ENCODE measurements around the gene SLCO3A1.

- TF ChIP-seq, protein P1, sequence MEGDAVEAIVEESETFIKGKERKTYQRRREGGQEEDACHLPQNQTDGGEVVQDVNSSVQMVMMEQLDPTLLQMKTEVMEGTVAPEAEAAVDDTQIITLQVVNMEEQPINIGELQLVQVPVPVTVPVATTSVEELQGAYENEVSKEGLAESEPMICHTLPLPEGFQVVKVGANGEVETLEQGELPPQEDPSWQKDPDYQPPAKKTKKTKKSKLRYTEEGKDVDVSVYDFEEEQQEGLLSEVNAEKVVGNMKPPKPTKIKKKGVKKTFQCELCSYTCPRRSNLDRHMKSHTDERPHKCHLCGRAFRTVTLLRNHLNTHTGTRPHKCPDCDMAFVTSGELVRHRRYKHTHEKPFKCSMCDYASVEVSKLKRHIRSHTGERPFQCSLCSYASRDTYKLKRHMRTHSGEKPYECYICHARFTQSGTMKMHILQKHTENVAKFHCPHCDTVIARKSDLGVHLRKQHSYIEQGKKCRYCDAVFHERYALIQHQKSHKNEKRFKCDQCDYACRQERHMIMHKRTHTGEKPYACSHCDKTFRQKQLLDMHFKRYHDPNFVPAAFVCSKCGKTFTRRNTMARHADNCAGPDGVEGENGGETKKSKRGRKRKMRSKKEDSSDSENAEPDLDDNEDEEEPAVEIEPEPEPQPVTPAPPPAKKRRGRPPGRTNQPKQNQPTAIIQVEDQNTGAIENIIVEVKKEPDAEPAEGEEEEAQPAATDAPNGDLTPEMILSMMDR (IDR thresholded peaks at IDR 0.05; ENCODE audit: control extremely low read depth in 1 of 3, insufficient read depth in 1 of 3, low read depth in 1 of 3, low read length in 3 of 3) = no peak
- no peak for TF ChIP-seq TAF1 (IDR thresholded peaks at IDR 0.05; ENCODE audit: low read depth, low read length)
- no peak for TF ChIP-seq RFX5 (IDR thresholded peaks at IDR 0.05; ENCODE audit: borderline replicate concordance, low read depth, low read length)
- no peak for TF ChIP-seq MAX (IDR thresholded peaks at IDR 0.05)
- no peak for TF ChIP-seq HDAC2 (IDR thresholded peaks at IDR 0.05; ENCODE audit: borderline replicate concordance in 1 of 2, low read depth in 2 of 2, low read length in 2 of 2)
- no peak for TF ChIP-seq EP300 (IDR thresholded peaks at IDR 0.05; ENCODE audit: borderline replicate concordance in 1 of 2, low read depth in 2 of 2, low read length in 2 of 2)
- no peak for TF ChIP-seq POLR2A (IDR thresholded peaks at IDR 0.05; ENCODE audit: control extremely low read depth in 1 of 2, low read depth in 2 of 2, low read length in 2 of 2)
- TF ChIP-seq RXRA (IDR thresholded peaks at IDR 0.05; ENCODE audit: insufficient read depth, low read depth, low read length) = no peak
Observed at GRCh38 chr15:92111291-92111690, 257.8 kb downstream of the SLCO3A1 start.
